Measurements from ENCODE around the gene AASDH.

- TF ChIP-seq POLR2A (IDR thresholded peaks at IDR 0.05): no peak
- TF ChIP-seq, protein P1, sequence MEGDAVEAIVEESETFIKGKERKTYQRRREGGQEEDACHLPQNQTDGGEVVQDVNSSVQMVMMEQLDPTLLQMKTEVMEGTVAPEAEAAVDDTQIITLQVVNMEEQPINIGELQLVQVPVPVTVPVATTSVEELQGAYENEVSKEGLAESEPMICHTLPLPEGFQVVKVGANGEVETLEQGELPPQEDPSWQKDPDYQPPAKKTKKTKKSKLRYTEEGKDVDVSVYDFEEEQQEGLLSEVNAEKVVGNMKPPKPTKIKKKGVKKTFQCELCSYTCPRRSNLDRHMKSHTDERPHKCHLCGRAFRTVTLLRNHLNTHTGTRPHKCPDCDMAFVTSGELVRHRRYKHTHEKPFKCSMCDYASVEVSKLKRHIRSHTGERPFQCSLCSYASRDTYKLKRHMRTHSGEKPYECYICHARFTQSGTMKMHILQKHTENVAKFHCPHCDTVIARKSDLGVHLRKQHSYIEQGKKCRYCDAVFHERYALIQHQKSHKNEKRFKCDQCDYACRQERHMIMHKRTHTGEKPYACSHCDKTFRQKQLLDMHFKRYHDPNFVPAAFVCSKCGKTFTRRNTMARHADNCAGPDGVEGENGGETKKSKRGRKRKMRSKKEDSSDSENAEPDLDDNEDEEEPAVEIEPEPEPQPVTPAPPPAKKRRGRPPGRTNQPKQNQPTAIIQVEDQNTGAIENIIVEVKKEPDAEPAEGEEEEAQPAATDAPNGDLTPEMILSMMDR (IDR thresholded peaks at IDR 0.05): no peak
Measured at GRCh38 chr4:56296526-56296925, 90.8 kb downstream of the AASDH start.
